ENCODE measurements around the gene RAB1A.

RAB1A gene

GRCh38 chr2:65093211-65093610, 36.7 kb downstream of the RAB1A start:
- Histone ChIP-seq H3K27ac (no peak overlapping the region), H3K27me3 (replicated peaks) (no peaks in the 10 kb centered on the region), H3K36me3 (replicated peaks) (peaks cover 49% of the 10 kb centered on the region), H3K4me3 (ENCODE audit: low read depth, low read length) (no peak overlapping the region)
- TF ChIP-seq CTCF (IDR thresholded peaks at IDR 0.05; ENCODE audit: low read depth, low read length, missing control alignments): no peak
- no peak for DNase-seq
- in situ Hi-C loops (cut with HindIII; ENCODE audit: low pct_ligation_motif_present, low sequenced_read_pairs): no loop called here

- no peak overlapping the region for H3K4me3 ChIP-seq (ENCODE audit: low read depth, low read length)
- no peaks in the 10 kb centered on the region for H3K27me3 ChIP-seq (replicated peaks)
- no peak for DNase-seq
- TF ChIP-seq CTCF (IDR thresholded peaks at IDR 0.05; ENCODE audit: low read depth, low read length, missing control alignments): no peak
- peaks cover 53% of the 10 kb centered on the region for H3K36me3 ChIP-seq (replicated peaks)
- in situ Hi-C loops (cut with HindIII; ENCODE audit: low pct_ligation_motif_present, low sequenced_read_pairs): no loop called here
- H3K27ac ChIP-seq: no peak overlapping the region
Measured at GRCh38 chr2:65092791-65093190, 37.1 kb downstream of the RAB1A start.

- Histone ChIP-seq H3K36me3 (replicated peaks) (peaks cover 65% of the 10 kb centered on the region), H3K27ac (no peak overlapping the region), H3K4me3 (ENCODE audit: low read depth, low read length) (no peak overlapping the region), H3K27me3 (replicated peaks) (no peaks in the 10 kb centered on the region)
- no peak for DNase-seq
- no peak for TF ChIP-seq CTCF (IDR thresholded peaks at IDR 0.05; ENCODE audit: low read depth, low read length, missing control alignments)
- in situ Hi-C loops (cut with HindIII; ENCODE audit: low pct_ligation_motif_present, low sequenced_read_pairs): no loop called here
Measured at GRCh38 chr2:65085148-65085547, 44.8 kb downstream of the RAB1A start.

GRCh38 chr2:65081232-65081685, 48.6 kb downstream of the RAB1A start:
- no peak for DNase-seq
- in situ Hi-C loops (cut with HindIII; ENCODE audit: low pct_ligation_motif_present, low sequenced_read_pairs): no loop called here
- Histone ChIP-seq H3K27me3 (replicated peaks) (no peaks in the 10 kb centered on the region), H3K4me3 (ENCODE audit: low read depth, low read length) (no peak overlapping the region), H3K36me3 (replicated peaks) (peaks cover 72% of the 10 kb centered on the region), H3K27ac (no peak overlapping the region)
- no peak for TF ChIP-seq CTCF (IDR thresholded peaks at IDR 0.05; ENCODE audit: low read depth, low read length, missing control alignments)

- no peaks in the 10 kb centered on the region for H3K27me3 ChIP-seq (replicated peaks)
- in situ Hi-C loops (cut with HindIII; ENCODE audit: low pct_ligation_motif_present, low sequenced_read_pairs): no loop called here
- peaks cover 58% of the 10 kb centered on the region for H3K36me3 ChIP-seq (replicated peaks)
- H3K4me3 ChIP-seq (ENCODE audit: low read depth, low read length): no peak overlapping the region
- H3K27ac ChIP-seq: no peak overlapping the region
- no peak for TF ChIP-seq CTCF (IDR thresholded peaks at IDR 0.05; ENCODE audit: low read depth, low read length, missing control alignments)
- no peak for DNase-seq
Measured at GRCh38 chr2:65079017-65079416, 50.9 kb downstream of the RAB1A start.

GRCh38 chr2:65077898-65078297, 52.0 kb downstream of the RAB1A start:
- H3K36me3 ChIP-seq (replicated peaks): peaks cover 58% of the 10 kb centered on the region
- no peak overlapping the region for H3K4me3 ChIP-seq (ENCODE audit: low read depth, low read length)
- in situ Hi-C loops (cut with HindIII; ENCODE audit: low pct_ligation_motif_present, low sequenced_read_pairs): no loop called here
- no peaks in the 10 kb centered on the region for H3K27me3 ChIP-seq (replicated peaks)
- H3K27ac ChIP-seq: no peak overlapping the region
- DNase-seq: no peak
- no peak for TF ChIP-seq CTCF (IDR thresholded peaks at IDR 0.05; ENCODE audit: low read depth, low read length, missing control alignments)

Data from brain microvascular endothelial cell (primary cell).